ENCODE data around the gene ZNF710. TPM values are rescaled to one million over a fixed set of nuclear protein-coding genes. Genes with fewer than 3 reads are reported as not detected.

The ZNF710 gene
- polyA plus RNA-seq, 1 of the 3 experiments (the other 2 are of a cell fraction): 2.7 TPM

DNA sequence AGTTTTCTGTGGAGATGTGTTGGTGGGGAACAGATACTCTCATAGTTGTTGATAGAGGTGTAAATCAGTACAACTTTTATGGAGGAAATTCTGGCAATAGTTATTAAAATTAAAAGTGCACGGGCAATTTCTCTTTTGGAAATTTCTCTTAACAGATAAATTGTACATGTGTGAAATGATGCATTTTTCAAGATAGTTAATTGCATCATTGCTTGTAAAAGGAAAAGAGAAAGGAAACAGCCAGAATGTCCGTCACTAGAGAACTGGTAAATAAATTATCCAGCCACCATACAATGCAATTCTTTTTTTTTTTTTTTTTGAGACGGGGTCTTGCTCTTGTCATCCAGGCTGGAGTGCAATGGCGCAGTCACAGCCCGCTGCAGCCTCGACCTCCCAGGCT lies 14.2 kb downstream of the ZNF710 start:
- Histone ChIP-seq H3K27ac (ENCODE audit: low read depth in 2 of 2, low read length in 1 of 2) (no peak overlapping the region), H2AFZ (ENCODE audit: low read depth) (no peak overlapping the region), H3K4me2 (no peak overlapping the region), H3F3A (replicated peaks; ENCODE audit: insufficient read depth) (no peaks in the 10 kb centered on the region), H3K9ac (no peak overlapping the region), H3K4me3 (ENCODE audit: low read depth in 2 of 2, low read length in 1 of 2) (no peak overlapping the region), H3K79me2 (ENCODE audit: insufficient read depth) (peaks cover 25% of the 10 kb centered on the region; the same call in 1 of the 2 replicates), H3K9me3 (peaks cover 13% of the 10 kb centered on the region), H4K20me1 (ENCODE audit: insufficient read depth) (no peaks in the 10 kb centered on the region), H3K9me2 (no peaks in the 10 kb centered on the region), H3K36me3 (replicated peaks in 1 of 2; ENCODE audit: control insufficient read depth in 1 of 2, insufficient read depth in 2 of 2, low read length in 1 of 2) (peaks cover 0 to 19% of the 10 kb centered on the region in 2 experiments), H3K4me1 (ENCODE audit: control insufficient read depth in 1 of 2, insufficient read depth in 2 of 2, low read depth in 1 of 2, low read length in 1 of 2) (no peaks in the 10 kb centered on the region; a peak in 1 of 4 replicates), H3K27me3 (ENCODE audit: insufficient read depth) (no peaks in the 10 kb centered on the region)
- no peak for DNase-seq
- CTCF ChIA-PET: no interaction called here
- TF ChIP-seq, protein P1, sequence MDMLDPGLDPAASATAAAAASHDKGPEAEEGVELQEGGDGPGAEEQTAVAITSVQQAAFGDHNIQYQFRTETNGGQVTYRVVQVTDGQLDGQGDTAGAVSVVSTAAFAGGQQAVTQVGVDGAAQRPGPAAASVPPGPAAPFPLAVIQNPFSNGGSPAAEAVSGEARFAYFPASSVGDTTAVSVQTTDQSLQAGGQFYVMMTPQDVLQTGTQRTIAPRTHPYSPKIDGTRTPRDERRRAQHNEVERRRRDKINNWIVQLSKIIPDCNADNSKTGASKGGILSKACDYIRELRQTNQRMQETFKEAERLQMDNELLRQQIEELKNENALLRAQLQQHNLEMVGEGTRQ (IDR thresholded peaks at IDR 0.05; ENCODE audit: borderline replicate concordance, low read depth, low read length): no peak
- TF ChIP-seq RFX5 (IDR thresholded peaks at IDR 0.05; ENCODE audit: low read length): no peak
- TF ChIP-seq YY1 (IDR thresholded peaks at IDR 0.05; ENCODE audit: low read depth): no peak
- no peak for TF ChIP-seq NFIC (IDR thresholded peaks at IDR 0.05; ENCODE audit: borderline replicate concordance)
- no peak for TF ChIP-seq FOXJ3 (CRISPR knock-in tag; IDR thresholded peaks at IDR 0.05)
- TF ChIP-seq, protein P2, sequence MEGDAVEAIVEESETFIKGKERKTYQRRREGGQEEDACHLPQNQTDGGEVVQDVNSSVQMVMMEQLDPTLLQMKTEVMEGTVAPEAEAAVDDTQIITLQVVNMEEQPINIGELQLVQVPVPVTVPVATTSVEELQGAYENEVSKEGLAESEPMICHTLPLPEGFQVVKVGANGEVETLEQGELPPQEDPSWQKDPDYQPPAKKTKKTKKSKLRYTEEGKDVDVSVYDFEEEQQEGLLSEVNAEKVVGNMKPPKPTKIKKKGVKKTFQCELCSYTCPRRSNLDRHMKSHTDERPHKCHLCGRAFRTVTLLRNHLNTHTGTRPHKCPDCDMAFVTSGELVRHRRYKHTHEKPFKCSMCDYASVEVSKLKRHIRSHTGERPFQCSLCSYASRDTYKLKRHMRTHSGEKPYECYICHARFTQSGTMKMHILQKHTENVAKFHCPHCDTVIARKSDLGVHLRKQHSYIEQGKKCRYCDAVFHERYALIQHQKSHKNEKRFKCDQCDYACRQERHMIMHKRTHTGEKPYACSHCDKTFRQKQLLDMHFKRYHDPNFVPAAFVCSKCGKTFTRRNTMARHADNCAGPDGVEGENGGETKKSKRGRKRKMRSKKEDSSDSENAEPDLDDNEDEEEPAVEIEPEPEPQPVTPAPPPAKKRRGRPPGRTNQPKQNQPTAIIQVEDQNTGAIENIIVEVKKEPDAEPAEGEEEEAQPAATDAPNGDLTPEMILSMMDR (IDR thresholded peaks at IDR 0.05): no peak
- TF ChIP-seq, protein P3, sequence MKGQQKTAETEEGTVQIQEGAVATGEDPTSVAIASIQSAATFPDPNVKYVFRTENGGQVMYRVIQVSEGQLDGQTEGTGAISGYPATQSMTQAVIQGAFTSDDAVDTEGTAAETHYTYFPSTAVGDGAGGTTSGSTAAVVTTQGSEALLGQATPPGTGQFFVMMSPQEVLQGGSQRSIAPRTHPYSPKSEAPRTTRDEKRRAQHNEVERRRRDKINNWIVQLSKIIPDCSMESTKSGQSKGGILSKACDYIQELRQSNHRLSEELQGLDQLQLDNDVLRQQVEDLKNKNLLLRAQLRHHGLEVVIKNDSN (IDR thresholded peaks at IDR 0.05; ENCODE audit: borderline replicate concordance, low read depth): no peak
- no peak for TF ChIP-seq MEF2A (IDR thresholded peaks at IDR 0.05; ENCODE audit: borderline replicate concordance, low read depth)
- TF ChIP-seq TCF12 (IDR thresholded peaks at IDR 0.05): no peak
- TF ChIP-seq FOXM1 (IDR thresholded peaks at IDR 0.05; ENCODE audit: low read depth): no peak
- TF ChIP-seq EP300 (IDR thresholded peaks at IDR 0.05; ENCODE audit: borderline replicate concordance in 1 of 2, low read depth in 1 of 2, low read length in 1 of 2): no peak
- no peak for TF ChIP-seq JUND (IDR thresholded peaks at IDR 0.05)
- TF ChIP-seq, protein P4, sequence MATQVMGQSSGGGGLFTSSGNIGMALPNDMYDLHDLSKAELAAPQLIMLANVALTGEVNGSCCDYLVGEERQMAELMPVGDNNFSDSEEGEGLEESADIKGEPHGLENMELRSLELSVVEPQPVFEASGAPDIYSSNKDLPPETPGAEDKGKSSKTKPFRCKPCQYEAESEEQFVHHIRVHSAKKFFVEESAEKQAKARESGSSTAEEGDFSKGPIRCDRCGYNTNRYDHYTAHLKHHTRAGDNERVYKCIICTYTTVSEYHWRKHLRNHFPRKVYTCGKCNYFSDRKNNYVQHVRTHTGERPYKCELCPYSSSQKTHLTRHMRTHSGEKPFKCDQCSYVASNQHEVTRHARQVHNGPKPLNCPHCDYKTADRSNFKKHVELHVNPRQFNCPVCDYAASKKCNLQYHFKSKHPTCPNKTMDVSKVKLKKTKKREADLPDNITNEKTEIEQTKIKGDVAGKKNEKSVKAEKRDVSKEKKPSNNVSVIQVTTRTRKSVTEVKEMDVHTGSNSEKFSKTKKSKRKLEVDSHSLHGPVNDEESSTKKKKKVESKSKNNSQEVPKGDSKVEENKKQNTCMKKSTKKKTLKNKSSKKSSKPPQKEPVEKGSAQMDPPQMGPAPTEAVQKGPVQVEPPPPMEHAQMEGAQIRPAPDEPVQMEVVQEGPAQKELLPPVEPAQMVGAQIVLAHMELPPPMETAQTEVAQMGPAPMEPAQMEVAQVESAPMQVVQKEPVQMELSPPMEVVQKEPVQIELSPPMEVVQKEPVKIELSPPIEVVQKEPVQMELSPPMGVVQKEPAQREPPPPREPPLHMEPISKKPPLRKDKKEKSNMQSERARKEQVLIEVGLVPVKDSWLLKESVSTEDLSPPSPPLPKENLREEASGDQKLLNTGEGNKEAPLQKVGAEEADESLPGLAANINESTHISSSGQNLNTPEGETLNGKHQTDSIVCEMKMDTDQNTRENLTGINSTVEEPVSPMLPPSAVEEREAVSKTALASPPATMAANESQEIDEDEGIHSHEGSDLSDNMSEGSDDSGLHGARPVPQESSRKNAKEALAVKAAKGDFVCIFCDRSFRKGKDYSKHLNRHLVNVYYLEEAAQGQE (IDR thresholded peaks at IDR 0.05; ENCODE audit: low read depth, low read length): no peak
- TF ChIP-seq, protein P5, sequence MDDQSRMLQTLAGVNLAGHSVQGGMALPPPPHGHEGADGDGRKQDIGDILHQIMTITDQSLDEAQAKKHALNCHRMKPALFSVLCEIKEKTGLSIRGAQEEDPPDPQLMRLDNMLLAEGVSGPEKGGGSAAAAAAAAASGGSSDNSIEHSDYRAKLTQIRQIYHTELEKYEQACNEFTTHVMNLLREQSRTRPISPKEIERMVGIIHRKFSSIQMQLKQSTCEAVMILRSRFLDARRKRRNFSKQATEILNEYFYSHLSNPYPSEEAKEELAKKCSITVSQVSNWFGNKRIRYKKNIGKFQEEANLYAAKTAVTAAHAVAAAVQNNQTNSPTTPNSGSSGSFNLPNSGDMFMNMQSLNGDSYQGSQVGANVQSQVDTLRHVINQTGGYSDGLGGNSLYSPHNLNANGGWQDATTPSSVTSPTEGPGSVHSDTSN (IDR thresholded peaks at IDR 0.05): no peak
- no peak for TF ChIP-seq FOSL2 (IDR thresholded peaks at IDR 0.05; ENCODE audit: borderline replicate concordance, low read depth)
- no peak for TF ChIP-seq GABPA (IDR thresholded peaks at IDR 0.05; ENCODE audit: low read depth)
- TF ChIP-seq NRF1 (IDR thresholded peaks at IDR 0.05; ENCODE audit: low read depth, low read length): no peak
- POLR2A ChIA-PET: no interaction called here
- 93% methylated on average over 6 of the region's 6 CpGs for WGBS (ENCODE audit: low lambda C conversion rate)
